GM12891 (cell line): ENCODE measurements around the gene MYBPC2.

ENCODE experiments used
- PAX5 ChIP-seq: IDR thresholded peaks from 2 replicates; pipeline ENCODE4 v1.6.1; 2011; ENCODE audit warnings: low read length, moderate library complexity, mild to moderate bottlenecking; ENCODE audit not compliant: insufficient read depth, severe bottlenecking
- POLR2A ChIP-seq: IDR thresholded peaks from 2 replicates; pipeline ENCODE4 v1.6.1; 2011; ENCODE audit warnings: low read depth, low read length, control low read depth
- POLR2AphosphoS5 ChIP-seq: IDR thresholded peaks from 2 replicates; pipeline ENCODE4 v1.6.1; 2011; ENCODE audit warnings: low read depth, low read length, control low read depth
- SPI1 ChIP-seq: IDR thresholded peaks from 2 replicates; pipeline ENCODE4 v1.6.1; 2011; ENCODE audit warnings: low read depth, low read length, control low read depth

- TF ChIP-seq POLR2A (no peak), POLR2AphosphoS5 (no peak), PAX5 (no peak), SPI1 (no peak)
Observed at GRCh38 chr19:50461066-50461875, 28.6 kb downstream of the MYBPC2 start.
